HG03159 (cell line): ENCODE data around the gene CNNM1.

Experiments
- ATAC-seq: cut with Tn5 transposase; IDR thresholded peaks from one replicate; pipeline ENCODE4 v1.9.1; 2021; ENCODE audit warnings: mild to moderate bottlenecking, moderate library complexity; ENCODE audit not compliant: unreplicated experiment

Gene CNNM1

GRCh38 chr10:99329304-99329553 lies at the start of gene CNNM1:
TSS of gene CNNM1 (plus strand) at chr10:99329356. CDS start at chr10:99329388, 32 bp downstream.
- ATAC-seq = peak; percentile 67

- ATAC-seq = peak; percentile 20
Observed at GRCh38 chr10:99279626-99280111, 49.5 kb upstream of the CNNM1 start.

- peak; percentile 79 for ATAC-seq
Observed at GRCh38 chr10:99280472-99280871, 48.7 kb upstream of the CNNM1 start.

- no peak for ATAC-seq
Observed at GRCh38 chr10:99285881-99286280, 43.3 kb upstream of the CNNM1 start.

GRCh38 chr10:99290306-99290705 lies 38.9 kb upstream of the CNNM1 start:
- no peak for ATAC-seq

GRCh38 chr10:99292159-99292558 lies 37.0 kb upstream of the CNNM1 start:
- no peak for ATAC-seq

GRCh38 chr10:99296605-99297004 lies 32.6 kb upstream of the CNNM1 start:
- no peak for ATAC-seq

- ATAC-seq = no peak
Observed at GRCh38 chr10:99297033-99297432, 32.1 kb upstream of the CNNM1 start.

GRCh38 chr10:99303899-99304861 lies 25.0 kb upstream of the CNNM1 start:
- ATAC-seq = no peak

GRCh38 chr10:99304862-99305229 lies 24.3 kb upstream of the CNNM1 start:
- no peak for ATAC-seq

- ATAC-seq = no peak
Observed at GRCh38 chr10:99312501-99312900, 16.7 kb upstream of the CNNM1 start.

GRCh38 chr10:99315853-99316252 lies 13.3 kb upstream of the CNNM1 start:
- ATAC-seq = no peak

- no peak for ATAC-seq
Observed at GRCh38 chr10:99316374-99316773, 12.8 kb upstream of the CNNM1 start.

- no peak for ATAC-seq
Observed at GRCh38 chr10:99318048-99318447, 11.1 kb upstream of the CNNM1 start.

- ATAC-seq = no peak
Observed at GRCh38 chr10:99318475-99318874, 10.7 kb upstream of the CNNM1 start.

- ATAC-seq = no peak
Observed at GRCh38 chr10:99325281-99325680, 3.9 kb upstream of the CNNM1 start.

- no peak for ATAC-seq
Observed at GRCh38 chr10:99326871-99327270, 2.3 kb upstream of the CNNM1 start.

- ATAC-seq = peak; percentile 7
Observed at GRCh38 chr10:99328579-99329303, 415 bp upstream of the CNNM1 start.

- peak; percentile 34 for ATAC-seq
Observed at GRCh38 chr10:99329554-99330346, 594 bp downstream of the CNNM1 start.

- no peak for ATAC-seq
Observed at GRCh38 chr10:99330347-99330924, 1.3 kb downstream of the CNNM1 start.
